DMS53 treated with DMSO at 0.1 percent for 48 hours (cell line): ENCODE measurements around the gene SNX8.

Experiments
- DNase-seq: peaks from one replicate; lab custom pipeline; 2025; ENCODE audit not compliant: unreplicated experiment; lab: John Stamatoyannopoulos, UW

The SNX8 gene

GRCh38 chr7:2224491-2224928, 89.7 kb downstream of the SNX8 start:
- DNase-seq, result no peak

DNA sequence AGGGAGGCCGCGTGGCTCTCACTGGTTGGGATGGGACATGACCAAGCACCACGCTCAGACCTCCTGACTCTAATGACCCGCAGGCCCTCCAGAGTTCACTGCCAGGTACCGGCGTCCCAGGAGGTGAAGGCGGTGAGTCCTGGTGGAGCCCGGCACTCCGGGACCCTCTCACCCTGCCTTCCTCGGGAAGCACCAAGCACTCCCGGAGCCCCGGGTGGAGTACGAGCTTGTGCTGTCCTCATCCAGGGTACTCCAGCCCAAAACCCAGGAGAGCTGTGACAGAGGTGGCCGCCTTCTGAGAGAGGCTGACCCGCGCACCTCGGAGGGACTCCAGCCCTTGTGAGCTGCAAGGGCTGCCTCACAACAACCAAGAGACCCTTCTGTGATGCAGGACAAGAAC, 90.9 kb downstream of the SNX8 start:
- no peak for DNase-seq

GRCh38 chr7:2222516-2222915, 91.7 kb downstream of the SNX8 start:
- no peak for DNase-seq

DNA sequence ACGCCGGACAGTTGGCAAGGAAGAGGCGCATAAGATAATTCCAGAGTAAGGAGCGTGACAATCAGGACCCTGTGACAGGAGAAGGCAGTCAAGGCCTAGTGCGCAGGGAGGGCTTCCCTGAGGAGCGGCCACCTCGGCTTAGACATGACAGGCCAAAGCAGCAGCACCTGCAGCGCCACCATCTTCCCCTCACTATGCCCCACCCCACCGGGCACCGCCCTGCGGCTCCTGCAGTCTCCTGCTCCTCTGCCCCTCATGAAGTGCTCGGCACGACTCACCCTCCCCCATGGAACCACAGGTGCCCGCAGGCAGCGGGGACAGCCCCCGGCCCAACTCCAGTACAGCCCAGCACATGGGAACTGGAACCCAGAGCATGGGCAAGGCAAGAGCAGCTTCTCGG, 93.3 kb downstream of the SNX8 start:
- no peak for DNase-seq

DNA sequence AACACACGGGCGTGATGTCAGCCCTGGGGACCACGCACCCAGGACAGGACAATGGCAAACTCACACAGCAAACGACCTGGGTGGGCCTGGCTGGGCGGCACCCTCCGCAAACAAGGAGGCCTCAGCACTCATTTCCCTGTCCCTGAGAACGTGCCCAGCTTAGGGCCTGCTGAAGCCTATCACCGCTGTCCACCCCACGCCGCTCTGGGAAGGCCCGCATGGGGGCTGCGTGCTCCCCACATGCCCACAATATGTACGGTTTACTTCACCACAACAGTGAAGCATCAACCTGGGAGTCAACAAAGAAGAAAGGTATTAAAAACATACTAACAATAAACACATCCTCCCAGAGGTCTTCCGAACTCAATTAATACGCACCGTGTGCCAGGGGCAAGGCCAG, 93.7 kb downstream of the SNX8 start:
- DNase-seq, result no peak

DNA sequence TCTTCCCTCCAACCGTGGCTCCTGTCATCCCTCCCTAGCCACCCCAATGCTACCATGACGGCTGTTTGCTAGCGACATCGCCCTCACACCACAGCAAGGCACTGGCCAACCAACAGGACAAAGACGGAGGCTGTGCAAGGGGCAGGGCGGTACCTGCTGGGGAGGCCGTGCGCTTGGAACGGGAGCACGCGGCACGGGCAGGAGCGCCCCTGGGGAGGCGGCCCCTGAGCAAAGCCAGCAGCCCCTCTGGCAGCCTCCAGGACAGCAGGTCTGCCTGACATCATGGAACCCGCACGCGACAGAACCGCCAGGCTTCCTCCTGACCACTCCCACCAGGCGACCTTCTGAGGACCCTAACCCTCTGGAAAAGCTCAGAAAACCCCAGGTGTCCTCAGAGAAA, 94.2 kb downstream of the SNX8 start:
- DNase-seq, result no peak

DNA sequence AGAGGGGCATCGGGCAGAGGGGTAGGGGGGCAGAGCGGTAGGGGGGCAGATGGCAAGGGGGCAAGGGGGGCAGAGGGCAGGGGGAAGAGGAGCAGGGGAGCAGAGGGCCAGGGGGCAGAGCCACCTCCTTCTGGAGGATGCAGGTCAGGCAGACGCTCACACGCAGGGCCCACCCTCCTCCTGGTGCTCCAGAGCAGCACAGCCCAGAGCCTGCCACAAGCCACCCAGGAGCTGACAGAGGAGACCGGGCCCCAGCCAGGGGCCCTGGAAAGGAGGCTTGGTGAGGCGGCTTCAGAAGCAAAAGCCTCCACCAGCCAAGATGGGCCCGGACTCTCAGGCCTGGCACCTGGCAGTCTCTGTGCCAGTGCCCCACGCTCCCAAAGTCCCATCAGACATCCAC, 94.6 kb downstream of the SNX8 start:
- no peak for DNase-seq

DNA sequence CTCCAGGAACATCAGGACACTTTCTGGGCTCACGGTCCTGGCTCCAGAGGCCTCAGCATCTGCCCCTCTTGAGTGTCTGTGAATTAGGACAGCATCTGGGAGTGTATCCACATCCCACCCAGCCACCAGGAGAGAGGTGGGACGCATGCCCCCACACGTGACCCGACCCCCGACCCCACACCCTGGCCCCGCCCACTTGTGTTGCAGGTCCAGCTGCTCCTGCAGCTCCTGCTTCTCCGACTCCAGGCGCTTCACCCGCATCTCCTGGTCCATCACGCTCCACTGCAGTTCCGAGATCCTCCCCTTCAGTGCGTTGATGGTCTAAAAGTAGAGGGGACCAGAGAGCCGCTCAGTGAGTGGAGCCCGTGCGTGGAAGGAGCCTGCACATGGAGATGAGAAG, 95.1 kb downstream of the SNX8 start:
- DNase-seq, result no peak

GRCh38 chr7:2218444-2218785, 95.8 kb downstream of the SNX8 start:
- DNase-seq, result no peak

GRCh38 chr7:2217716-2218443, 96.4 kb downstream of the SNX8 start:
- DNase-seq, result no peak

- DNase-seq, result no peak
Observed at GRCh38 chr7:2217206-2217605, 97.0 kb downstream of the SNX8 start.

DNA sequence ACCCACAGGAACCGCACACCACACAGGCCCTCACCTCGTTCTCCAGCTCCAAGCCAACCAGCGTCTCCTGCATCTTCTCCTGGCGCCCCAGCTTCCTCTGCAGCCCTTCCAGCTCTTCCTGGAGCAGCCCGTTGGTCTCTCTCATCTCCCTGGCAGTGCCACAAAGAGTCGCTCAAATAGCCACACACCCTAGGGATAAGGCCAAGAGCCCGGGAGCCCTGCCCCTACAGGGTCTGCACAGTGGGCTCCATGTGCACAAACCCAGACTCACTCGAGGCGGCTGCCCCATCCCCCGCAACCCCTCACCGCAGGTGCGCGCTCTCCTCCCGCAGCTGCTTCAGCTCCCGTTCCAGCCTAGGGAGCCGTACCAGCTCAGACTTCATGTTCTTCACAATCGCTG, 98.4 kb downstream of the SNX8 start:
- DNase-seq, result no peak

GRCh38 chr7:2214636-2215035, 99.6 kb downstream of the SNX8 start:
- DNase-seq, result no peak

DNA sequence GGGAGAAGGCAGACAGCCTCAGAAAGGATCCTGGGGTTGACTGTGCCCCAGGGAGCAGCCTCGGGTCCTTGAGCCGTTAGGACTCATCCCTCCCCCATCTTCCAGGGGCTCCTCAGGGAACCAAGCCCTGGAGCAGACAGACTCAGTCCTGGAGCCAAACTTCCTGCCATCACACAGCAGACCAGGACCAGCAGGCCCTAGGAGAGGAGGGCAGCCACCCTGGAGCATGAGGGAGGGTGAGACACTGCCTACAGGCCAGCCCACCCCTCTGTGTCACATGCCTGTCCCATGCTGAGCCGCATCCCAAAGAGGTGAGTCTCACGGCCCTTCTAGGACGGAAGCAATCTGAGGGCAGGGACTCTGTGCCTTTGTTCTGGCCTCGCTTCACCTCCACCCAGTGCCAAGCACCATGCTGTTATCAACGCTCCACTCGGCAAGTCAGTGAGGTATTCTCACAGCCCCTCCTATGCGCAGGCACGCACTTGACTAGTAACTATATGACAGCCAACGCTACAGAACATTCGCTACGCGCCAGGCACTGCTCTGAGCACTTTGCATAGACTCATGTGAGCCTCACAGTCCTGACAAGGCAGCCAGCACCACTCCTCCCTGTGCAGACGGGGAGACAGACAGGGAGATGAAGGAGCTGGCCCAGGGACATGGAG, 100.6 kb downstream of the SNX8 start:
- DNase-seq, result no peak

DNA sequence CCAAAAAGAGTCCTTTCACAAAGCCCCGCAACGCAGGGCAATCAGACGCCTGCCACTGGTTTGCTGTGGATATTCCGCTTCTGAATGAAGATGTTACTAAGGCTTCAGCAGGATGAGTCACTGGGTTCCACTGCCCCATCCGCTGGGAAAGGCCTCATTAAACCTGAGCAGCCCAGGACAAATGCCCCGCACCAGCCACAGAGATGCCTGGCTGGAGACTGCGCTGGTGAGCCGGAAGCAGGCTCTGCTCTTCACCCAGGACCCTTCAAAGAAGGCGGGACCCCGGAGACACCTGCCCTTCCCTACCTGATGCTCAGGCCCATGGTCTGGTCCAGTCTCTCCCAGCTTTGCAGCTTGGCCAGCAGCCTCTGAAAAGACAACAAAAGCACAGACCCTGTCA, 101.3 kb downstream of the SNX8 start:
- DNase-seq, result no peak

DNA sequence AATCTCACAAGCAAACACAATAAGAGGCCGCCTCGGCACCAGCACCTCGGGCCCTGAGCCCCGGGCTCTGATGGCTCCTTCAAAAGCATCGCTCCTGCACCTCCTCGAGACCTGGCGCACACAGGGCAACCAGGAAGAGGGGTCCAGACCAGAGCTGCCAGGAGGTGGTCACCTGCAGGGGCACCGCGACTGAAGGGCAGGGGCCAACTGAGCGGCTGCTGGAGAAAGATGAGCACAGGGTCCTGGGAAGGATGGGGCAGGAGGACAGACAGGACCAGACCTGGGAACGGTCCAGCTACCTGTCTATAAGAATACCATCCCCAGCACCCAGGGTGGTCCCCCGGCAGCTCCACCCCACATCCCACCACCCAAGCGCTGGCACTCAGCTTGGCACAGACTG, 102.3 kb downstream of the SNX8 start:
- DNase-seq, result no peak

GRCh38 chr7:2211259-2211880, 102.9 kb downstream of the SNX8 start:
- DNase-seq, result no peak

DNA sequence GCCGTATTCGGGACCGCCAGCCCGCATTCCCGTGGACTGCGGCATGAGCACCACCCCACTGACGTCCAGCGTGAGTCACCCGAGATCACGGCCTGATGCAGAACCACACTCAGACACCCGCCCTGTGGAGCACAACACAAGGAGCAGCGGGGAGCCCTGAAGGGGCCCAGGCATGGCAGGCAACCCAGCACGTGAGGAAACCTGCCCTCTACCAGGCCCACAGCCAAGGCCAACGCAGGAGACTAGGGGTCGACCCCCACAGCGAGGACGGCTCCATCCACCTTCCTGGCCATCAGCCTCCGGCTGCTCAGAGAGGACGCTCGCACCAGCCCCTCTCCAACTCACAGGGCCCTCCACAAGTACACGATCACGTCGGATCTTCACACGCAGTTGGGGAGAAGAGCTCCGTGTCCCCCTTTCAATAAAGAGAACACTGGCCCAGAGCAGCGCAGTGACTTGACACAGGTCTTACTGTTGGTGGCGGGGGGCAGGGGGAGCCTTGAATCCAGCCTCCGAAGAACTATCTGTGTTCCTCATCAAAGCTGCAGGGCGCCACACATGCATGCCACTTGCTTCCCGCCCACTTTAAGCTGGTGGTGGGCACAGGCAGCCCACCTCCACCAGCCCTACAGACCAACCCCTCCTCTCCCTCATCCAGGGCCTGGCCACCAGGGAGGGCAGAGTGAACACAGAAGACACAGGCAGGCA, 103.5 kb downstream of the SNX8 start:
- no peak for DNase-seq

- no peak for DNase-seq
Observed at GRCh38 chr7:2209961-2210323, 104.3 kb downstream of the SNX8 start.

- DNase-seq, result peak; percentile 2
Observed at GRCh38 chr7:2209146-2209960, 104.9 kb downstream of the SNX8 start.

- no peak for DNase-seq
Observed at GRCh38 chr7:2208712-2209111, 105.5 kb downstream of the SNX8 start.
